ENCODE measurements around the gene SIN3B. TPM values are rescaled to one million over a fixed set of nuclear protein-coding genes. Genes with fewer than 3 reads are reported as not detected.

Gene SIN3B
- polyA plus RNA-seq, 3 donors, result 61.9 to 97.6 (median 62.6) TPM

- no peak for DNase-seq (ENCODE audit: extremely low read depth in 1 of 11, low read depth in 9 of 11, low spot score in 4 of 11)
Measured at GRCh38 chr19:16921766-16922591, 92.8 kb downstream of the SIN3B start.

GRCh38 chr19:16922592-16922934 lies 93.4 kb downstream of the SIN3B start:
- no peak for DNase-seq (ENCODE audit: extremely low read depth in 1 of 11, low read depth in 9 of 11, low spot score in 4 of 11)

- DNase-seq (ENCODE audit: extremely low read depth in 1 of 11, low read depth in 9 of 11, low spot score in 4 of 11), result no peak
Measured at GRCh38 chr19:16922949-16923348, 93.8 kb downstream of the SIN3B start.

- no peak for DNase-seq (ENCODE audit: extremely low read depth in 1 of 11, low read depth in 9 of 11, low spot score in 4 of 11)
Measured at GRCh38 chr19:16927883-16928282, 98.7 kb downstream of the SIN3B start.

- DNase-seq (ENCODE audit: extremely low read depth in 1 of 11, low read depth in 9 of 11, low spot score in 4 of 11), result no peak
Measured at GRCh38 chr19:16928351-16928750, 99.2 kb downstream of the SIN3B start.

- DNase-seq (ENCODE audit: extremely low read depth in 1 of 11, low read depth in 9 of 11, low spot score in 4 of 11), result no peak
Measured at GRCh38 chr19:16928916-16929315, 99.7 kb downstream of the SIN3B start.

Other genes starting within 250 kb of the SIN3B start
- 1 to 10 TPM; 5.0 to 9.0 (median 8.0) TPM for gene MED26, start 201.2 kb upstream of the SIN3B start, polyA plus RNA-seq (ENCODE audit: insufficient read length in 3 of 3)
- 100 to 1,000 TPM in 2 of 3 donors, 10 to 100 TPM in 1; 99.1 to 102 (median 102) TPM for gene SMIM7, start 169.3 kb upstream of the SIN3B start, polyA plus RNA-seq (ENCODE audit: insufficient read length in 3 of 3)
- gene TMEM38A, start 168.3 kb upstream of the SIN3B start, polyA plus RNA-seq (ENCODE audit: insufficient read length in 3 of 3), result 1 to 10 TPM; 8.1 to 8.3 (median 8.1) TPM
- gene NWD1, start 109.6 kb upstream of the SIN3B start, polyA plus RNA-seq (ENCODE audit: insufficient read length in 3 of 3), result under 1 TPM; 0.06 to 0.08 (median 0.07) TPM
- 1 to 10 TPM; 1.0 to 1.9 (median 1.4) TPM for gene F2RL3, start 59.6 kb downstream of the SIN3B start, polyA plus RNA-seq (ENCODE audit: insufficient read length in 3 of 3)
- gene CPAMD8, start 197.4 kb downstream of the SIN3B start, polyA plus RNA-seq (ENCODE audit: insufficient read length in 3 of 3), result 10 to 100 TPM; 34.1 to 55.6 (median 44.2) TPM
- gene HAUS8, start 246.1 kb downstream of the SIN3B start, polyA plus RNA-seq (ENCODE audit: insufficient read length in 3 of 3), result 10 to 100 TPM; 10.8 to 16.6 (median 15.3) TPM
- 10 to 100 TPM; 49.3 to 61.7 (median 58.0) TPM for gene MYO9B, start 246.4 kb downstream of the SIN3B start, polyA plus RNA-seq (ENCODE audit: insufficient read length in 3 of 3)